WI38 (cell line): ENCODE results near the gene NAGK.
"Not testable (repeated sequence)": the region's sequence is repeated elsewhere in the genome, so short reads cannot be mapped to it uniquely, and the experiment has no call there.

Experiments used
- H3K4me3 ChIP-seq: 2 replicates; pipeline ENCODE4 v1.5.1; 2011; ENCODE audit warnings: low read depth, mild to moderate bottlenecking, control low read depth, low read length
- TF ChIP-seq, protein P1 (sequence below): IDR thresholded peaks from 2 replicates; pipeline ENCODE4 v1.5.1; 2012; ENCODE audit warnings: low read depth, mild to moderate bottlenecking, control low read depth, low read length

Gene NAGK

DNA sequence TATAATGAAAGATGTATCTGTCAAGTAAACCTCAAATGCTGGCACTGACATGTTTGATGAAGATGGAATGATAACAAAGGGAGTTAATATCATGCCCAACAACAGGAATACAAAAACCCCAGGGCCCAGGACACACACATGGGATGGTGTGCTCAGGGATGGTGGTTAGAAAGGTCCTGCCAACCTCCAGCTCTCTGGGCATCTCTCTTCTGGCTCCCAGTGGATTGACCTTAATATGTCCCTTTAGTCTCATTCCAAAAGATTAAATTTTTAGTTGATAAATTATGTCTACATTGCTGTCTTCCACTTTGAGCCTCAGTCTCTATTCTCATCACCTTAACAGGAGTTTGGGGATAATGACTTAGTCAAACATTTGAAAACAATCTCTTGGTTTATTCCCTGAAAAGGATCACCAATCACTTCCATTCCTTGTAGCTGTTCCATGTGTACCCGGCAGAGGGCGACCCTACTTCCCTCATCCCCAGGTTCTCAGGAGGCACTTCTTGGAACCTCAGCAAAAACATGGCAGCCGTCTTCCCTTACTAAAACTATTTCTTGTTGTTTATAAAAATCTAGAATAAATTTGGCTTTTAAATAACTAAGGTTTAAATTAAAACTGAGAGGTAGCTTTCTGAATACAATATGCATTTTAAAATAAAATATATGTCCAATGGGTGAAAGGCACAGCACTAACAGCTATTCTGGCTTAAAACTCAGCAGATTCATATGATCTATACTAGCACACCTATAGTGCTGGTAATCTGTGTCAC lies 31.9 kb downstream of the NAGK start:
- TF ChIP-seq, protein P1, sequence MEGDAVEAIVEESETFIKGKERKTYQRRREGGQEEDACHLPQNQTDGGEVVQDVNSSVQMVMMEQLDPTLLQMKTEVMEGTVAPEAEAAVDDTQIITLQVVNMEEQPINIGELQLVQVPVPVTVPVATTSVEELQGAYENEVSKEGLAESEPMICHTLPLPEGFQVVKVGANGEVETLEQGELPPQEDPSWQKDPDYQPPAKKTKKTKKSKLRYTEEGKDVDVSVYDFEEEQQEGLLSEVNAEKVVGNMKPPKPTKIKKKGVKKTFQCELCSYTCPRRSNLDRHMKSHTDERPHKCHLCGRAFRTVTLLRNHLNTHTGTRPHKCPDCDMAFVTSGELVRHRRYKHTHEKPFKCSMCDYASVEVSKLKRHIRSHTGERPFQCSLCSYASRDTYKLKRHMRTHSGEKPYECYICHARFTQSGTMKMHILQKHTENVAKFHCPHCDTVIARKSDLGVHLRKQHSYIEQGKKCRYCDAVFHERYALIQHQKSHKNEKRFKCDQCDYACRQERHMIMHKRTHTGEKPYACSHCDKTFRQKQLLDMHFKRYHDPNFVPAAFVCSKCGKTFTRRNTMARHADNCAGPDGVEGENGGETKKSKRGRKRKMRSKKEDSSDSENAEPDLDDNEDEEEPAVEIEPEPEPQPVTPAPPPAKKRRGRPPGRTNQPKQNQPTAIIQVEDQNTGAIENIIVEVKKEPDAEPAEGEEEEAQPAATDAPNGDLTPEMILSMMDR, result peak; percentile 60; the same call in 1 of the 2 replicates
- H3K4me3 ChIP-seq, result no peak overlapping the region

GRCh38 chr2:71101656-71102055 lies 33.2 kb downstream of the NAGK start:
- TF ChIP-seq, protein P1, result no peak
- H3K4me3 ChIP-seq, result no peak overlapping the region

DNA sequence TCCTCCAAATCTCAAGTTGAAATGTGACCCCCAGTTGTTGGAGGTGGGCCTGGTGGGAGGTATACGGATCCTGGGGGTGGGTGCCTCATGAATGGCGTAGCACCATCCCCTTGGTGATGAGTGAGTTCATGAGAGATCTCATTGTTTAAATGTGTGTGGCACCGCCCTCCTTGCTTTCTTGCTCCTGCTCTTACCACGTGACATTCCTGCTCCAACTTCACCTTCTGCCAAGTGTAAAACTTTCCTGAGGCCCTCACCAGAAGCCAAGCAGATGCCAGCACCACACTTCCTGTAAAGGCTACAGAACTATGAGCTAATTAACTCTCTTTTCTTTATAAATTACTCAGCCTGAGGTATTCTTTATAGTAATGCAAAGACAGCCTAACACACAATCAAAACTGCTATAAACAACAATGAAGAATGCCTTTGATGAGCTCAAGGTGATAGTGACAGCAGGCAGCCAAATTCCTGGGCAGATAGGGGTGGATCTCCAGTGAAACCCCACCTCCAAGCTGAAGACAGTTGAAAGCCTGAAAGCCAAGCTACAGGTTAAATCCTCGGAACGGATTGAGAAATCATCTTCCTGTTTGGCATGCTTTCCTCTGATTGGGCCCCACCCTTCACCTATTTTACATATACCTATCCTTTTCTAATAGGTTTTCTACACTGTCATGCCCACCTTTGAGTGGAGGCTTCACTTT lies 34.7 kb downstream of the NAGK start:
- TF ChIP-seq, protein P1, result no peak

DNA sequence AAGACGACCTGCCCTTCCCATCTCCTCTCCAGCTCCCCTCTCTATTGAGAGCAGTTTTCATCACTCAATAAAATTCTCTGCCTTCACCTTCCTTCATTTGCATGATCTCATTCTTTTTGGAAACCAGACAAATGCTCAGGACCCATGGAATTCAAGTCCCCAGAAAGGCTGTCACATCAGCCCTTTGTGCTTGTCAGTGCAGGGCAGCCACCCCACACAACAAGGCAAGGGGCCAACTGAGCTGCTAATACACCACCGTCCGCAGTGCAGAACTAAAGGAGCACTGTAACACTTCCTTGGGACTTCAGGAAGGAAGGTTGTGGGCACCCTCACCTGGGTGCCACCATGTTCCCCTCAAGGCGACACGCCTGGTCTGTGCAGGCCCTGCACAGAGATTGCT lies 35.4 kb downstream of the NAGK start:
- TF ChIP-seq, protein P1, result no peak
- H3K4me3 ChIP-seq, result no peak overlapping the region

More for the DNA sequence above, 34.7 kb downstream of the NAGK start:
- H3K4me3 ChIP-seq, result no peak overlapping the region

DNA sequence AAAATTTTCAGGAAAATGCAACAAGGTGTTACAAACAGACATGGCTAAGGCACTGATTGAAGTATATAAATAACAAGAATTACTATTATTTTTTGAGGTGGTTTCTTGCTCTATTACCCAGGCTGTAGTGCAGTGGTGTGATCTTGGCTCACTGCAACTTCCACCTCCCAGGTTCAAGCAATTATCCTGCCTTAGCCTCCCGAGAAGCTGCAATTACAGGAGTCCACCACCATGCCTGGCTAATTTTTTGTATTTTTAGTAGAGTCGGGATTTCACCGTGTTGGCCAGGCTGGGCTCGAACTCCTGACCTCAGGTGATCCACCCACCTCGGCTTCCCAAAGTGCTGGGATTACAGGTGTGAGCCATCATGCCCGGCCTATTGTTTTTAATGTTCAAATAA lies 38.0 kb downstream of the NAGK start:
- H3K4me3 ChIP-seq, result not testable (repeated sequence)

GRCh38 chr2:71108091-71108490 lies 39.6 kb downstream of the NAGK start:
- TF ChIP-seq, protein P1, result no peak
- H3K4me3 ChIP-seq, result no peak overlapping the region

DNA sequence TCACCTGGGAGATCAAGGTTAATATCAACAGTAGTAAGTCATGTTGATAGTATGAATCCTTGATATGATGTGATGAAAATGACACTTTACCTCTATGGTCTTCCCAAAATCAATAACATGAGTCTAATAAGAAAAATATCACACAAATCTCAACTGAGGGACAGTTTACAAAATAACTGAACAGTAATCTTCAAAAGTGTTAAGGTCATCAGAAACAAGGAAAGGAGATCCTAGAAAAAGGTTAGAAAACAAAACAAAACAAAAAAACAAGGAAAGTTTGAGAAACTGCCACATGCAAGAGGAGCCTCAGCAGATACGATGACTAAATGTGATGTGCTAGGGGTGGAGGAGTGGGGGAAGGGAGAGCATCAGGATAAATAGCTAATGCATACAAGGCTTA lies 45.4 kb downstream of the NAGK start:
- TF ChIP-seq, protein P1, result no peak
- H3K4me3 ChIP-seq, result no peak overlapping the region

GRCh38 chr2:71117063-71117462 lies 48.6 kb downstream of the NAGK start:
- H3K4me3 ChIP-seq, result no peak overlapping the region
- TF ChIP-seq, protein P1, result no peak
